GM18951 (cell line): Measurements from ENCODE around the gene NOS1AP.
"Not testable (repeated sequence)": the region's sequence is repeated elsewhere in the genome, so short reads cannot be mapped to it uniquely, and the experiment has no call there.

Source experiments
- POLR2A ChIP-seq: IDR thresholded peaks from 4 replicates; pipeline ENCODE4 v1.6.1; 2011; ENCODE audit warnings: mild to moderate bottlenecking; ENCODE audit not compliant: insufficient read length, insufficient read depth; ENCODE audit errors: extremely low read depth
- in situ Hi-C: fragments of 300-500 bp; cut with MboI; formaldehyde crosslinking; loops from one replicate; pipeline ENCODE4 v1.12.0; 2022; ENCODE audit warnings: low sequenced_read_pairs, mixed read lengths, inconsistent platforms; ENCODE audit not compliant: unreplicated experiment

NOS1AP gene

GRCh38 chr1:162070094-162070748 is 730 bp downstream of the NOS1AP start:
- TF ChIP-seq POLR2A: no peak
- in situ Hi-C loops: no loop called here

GRCh38 chr1:162070825-162071224 is 1.3 kb downstream of the NOS1AP start:
- no peak for TF ChIP-seq POLR2A
- in situ Hi-C loops: no loop called here

- no peak for TF ChIP-seq POLR2A
- in situ Hi-C loops: no loop called here
Observed at GRCh38 chr1:162072740-162073139, 3.2 kb downstream of the NOS1AP start.

DNA sequence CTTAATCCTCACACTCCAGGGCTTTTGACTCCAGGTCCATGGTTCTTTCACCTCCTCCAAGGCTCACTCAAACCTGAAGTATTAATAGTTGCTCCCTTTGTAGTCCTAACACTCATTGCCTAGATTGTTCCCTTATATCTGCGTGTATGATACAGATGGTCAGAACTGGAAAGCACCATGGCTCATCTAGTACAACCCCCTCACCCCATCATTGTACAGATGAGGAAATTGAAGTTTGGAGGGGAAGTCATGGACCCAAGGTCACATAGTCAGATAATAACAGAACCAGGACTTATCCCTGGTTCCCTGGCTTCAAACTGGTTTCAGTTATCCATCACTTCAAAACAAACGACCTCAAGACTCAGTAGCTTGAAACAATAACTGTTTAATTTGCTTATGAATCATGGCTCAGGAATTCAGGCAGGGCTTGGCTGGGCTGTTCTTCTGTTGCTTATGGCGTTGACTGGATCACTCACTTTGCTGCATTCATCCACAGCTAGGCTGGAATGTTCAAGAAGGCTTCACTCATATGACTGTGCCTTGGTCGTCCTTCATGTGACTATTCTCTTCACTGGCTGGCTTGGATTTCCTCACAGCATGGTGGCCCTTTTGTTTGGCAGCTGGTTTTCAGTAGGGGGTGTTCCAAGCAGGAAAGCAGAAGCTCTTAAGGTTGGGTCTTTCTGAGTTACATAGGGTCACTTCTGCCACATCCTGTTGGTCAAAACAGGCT is 5.0 kb downstream of the NOS1AP start:
- TF ChIP-seq POLR2A: no peak
- in situ Hi-C loops: no loop called here

DNA sequence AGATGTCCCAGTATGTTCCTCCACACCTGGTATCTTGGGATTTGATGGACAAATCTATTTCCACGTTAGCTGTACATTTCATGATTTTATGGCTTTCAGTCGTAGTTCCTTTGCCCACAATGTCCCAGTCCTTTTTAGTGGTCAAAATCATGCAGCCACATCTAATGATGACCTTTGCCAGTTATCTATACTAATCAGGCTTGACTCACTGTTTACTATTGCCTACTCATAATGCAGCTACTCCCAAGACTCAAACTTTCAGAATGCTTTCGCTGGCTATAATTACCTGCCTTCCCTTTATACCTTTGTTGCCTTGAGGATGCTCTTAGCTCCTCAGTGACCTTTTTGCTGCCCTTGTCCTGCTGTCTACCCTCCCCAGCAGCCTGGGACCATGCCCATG is 6.4 kb downstream of the NOS1AP start:
- in situ Hi-C loops: no loop called here
- no peak for TF ChIP-seq POLR2A

- in situ Hi-C loops: no loop called here
- no peak for TF ChIP-seq POLR2A
Observed at GRCh38 chr1:162077648-162078299, 8.3 kb downstream of the NOS1AP start.

DNA sequence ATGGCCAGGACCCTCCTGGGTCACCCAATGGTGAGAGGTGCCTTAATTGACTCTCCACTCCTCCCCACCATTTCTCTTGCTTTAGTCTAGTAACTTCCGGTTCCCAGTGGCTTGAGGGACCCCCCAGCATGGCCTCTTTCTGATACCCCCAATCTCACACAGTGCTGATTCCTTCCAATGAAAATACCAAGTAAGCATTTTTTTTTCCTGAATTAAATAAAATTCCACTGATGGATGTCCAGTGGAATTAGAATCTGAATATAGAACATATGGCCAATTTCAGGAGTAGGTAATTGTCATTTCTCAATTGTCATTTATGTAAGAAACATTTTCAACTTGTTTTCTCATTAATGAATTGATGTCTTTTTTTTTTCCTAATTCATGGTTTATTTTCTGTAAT is 9.5 kb downstream of the NOS1AP start:
- no peak for TF ChIP-seq POLR2A
- in situ Hi-C loops: no loop called here

GRCh38 chr1:162080472-162081015 is 11.1 kb downstream of the NOS1AP start:
- no peak for TF ChIP-seq POLR2A
- in situ Hi-C loops: no loop called here

DNA sequence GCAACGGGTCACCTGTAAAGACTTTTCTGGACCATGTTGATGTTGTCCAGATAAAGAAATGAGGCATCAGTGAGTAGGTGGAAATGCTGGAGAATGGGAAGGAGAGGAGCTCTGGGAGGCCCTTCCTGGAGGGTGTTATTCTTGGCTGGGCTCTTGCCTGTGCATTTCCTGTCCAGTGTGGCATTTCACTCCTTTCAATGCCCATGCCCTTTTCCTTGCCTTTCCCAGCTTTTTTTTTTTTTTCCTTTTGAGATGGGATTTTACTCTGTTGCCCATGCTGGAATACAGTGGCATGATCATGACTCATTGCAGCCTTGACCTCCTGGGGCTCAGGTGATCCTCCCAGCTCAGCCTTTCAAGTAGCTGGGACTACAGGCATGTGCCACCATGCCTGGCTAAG is 11.8 kb downstream of the NOS1AP start:
- TF ChIP-seq POLR2A: no peak
- in situ Hi-C loops: no loop called here

- in situ Hi-C loops: not testable (repeated sequence)
Observed at GRCh38 chr1:162082080-162082479, 12.6 kb downstream of the NOS1AP start.

- in situ Hi-C loops: no loop called here
- TF ChIP-seq POLR2A: no peak
Observed at GRCh38 chr1:162083273-162083672, 13.8 kb downstream of the NOS1AP start.

- in situ Hi-C loops: no loop called here
- TF ChIP-seq POLR2A: no peak
Observed at GRCh38 chr1:162085991-162086390, 16.5 kb downstream of the NOS1AP start.

DNA sequence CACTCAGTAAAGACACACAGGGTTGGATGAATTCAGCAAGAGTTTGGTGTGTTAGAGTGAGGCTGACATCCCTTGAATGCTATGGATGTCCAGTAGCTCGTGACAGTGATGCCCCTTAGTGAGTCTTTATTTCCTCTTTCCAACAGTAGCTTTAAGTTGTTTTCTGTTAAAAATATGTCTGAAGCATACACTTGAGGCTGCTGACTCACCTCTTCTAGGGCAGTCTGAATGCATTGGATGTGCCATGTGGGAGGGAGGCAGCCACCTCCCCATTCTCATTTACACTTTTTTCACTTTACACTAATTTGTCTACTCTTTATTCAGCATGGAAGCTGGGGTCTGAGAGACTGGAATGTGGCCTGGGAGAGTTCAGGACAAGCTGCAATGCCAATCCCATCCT is 17.6 kb downstream of the NOS1AP start:
- TF ChIP-seq POLR2A: no peak
- in situ Hi-C loops: no loop called here

- in situ Hi-C loops: no loop called here
- no peak for TF ChIP-seq POLR2A
Observed at GRCh38 chr1:162087574-162087973, 18.1 kb downstream of the NOS1AP start.
